ENCODE data around the gene RDH8. TPM values are rescaled to one million over a fixed set of nuclear protein-coding genes. Genes with fewer than 3 reads are reported as not detected.

Gene RDH8
- total RNA-seq, 1 donor from 2014 or later, result not detected

- Mint-ChIP-seq H3K4me1 (ENCODE audit: low read depth, unreplicated experiment) (no peaks in the 10 kb centered on the region), H3K36me3 (ENCODE audit: low read depth, unreplicated experiment) (no peaks in the 10 kb centered on the region), H3K9me3 (ENCODE audit: unreplicated experiment) (peaks cover 7% of the 10 kb centered on the region), H3K27ac (ENCODE audit: unreplicated experiment) (no peak overlapping the region), H3K27me3 (ENCODE audit: low read depth, unreplicated experiment) (peaks cover 53% of the 10 kb centered on the region), H3K4me3 (ENCODE audit: unreplicated experiment) (no peak overlapping the region)
- no peaks in the 10 kb centered on the region for H3K4me1 ChIP-seq (ENCODE audit: insufficient read depth, low read length)
- no peak for FAIRE-seq
- TF ChIP-seq EZH2 (IDR thresholded peaks at IDR 0.05; ENCODE audit: insufficient read depth, low read length) (no peak), CTCF (IDR thresholded peaks at IDR 0.05; ENCODE audit: insufficient read depth, low read depth, low read length) (no peak)
- H3K4me3 ChIP-seq (ENCODE audit: insufficient read depth, low read depth, low read length), result no peak overlapping the region
- H3K79me2 ChIP-seq (ENCODE audit: insufficient read depth, low read length), result no peaks in the 10 kb centered on the region
- H3K4me2 ChIP-seq (ENCODE audit: low read length), result no peak overlapping the region
- H3K9me3 ChIP-seq (ENCODE audit: insufficient read depth, low read depth, low read length), result no peaks in the 10 kb centered on the region
- peaks cover 5% of the 10 kb centered on the region for H3K27me3 ChIP-seq (ENCODE audit: insufficient read depth, low read length)
- H3K9ac ChIP-seq (ENCODE audit: low read length), result no peak overlapping the region
- no peak overlapping the region for H3K27ac ChIP-seq (ENCODE audit: low read depth, low read length)
- H4K20me1 ChIP-seq (ENCODE audit: insufficient read depth, low read length), result no peaks in the 10 kb centered on the region
- DNase-seq (ENCODE audit: low read depth), result no peak
- H2AFZ ChIP-seq (ENCODE audit: low read depth, low read length), result no peak overlapping the region
- no peaks in the 10 kb centered on the region for H3K36me3 ChIP-seq (ENCODE audit: insufficient read depth, low read length)
Observed at GRCh38 chr19:10070730-10071446, 57.6 kb downstream of the RDH8 start.

Small RNAs within 50 kb of the gene (microRNA-seq; reads per million reads assigned to microRNA genes)
- gene MIR5589, result not detected

Other genes with a start within 250 kb of the RDH8 start
- 13.7 and 14.4 TPM in 2 replicates for gene ZNF846, start 244.7 kb upstream of the RDH8 start, total RNA-seq
- 52.3 and 54.2 TPM in 2 replicates for gene FBXL12, start 194.4 kb upstream of the RDH8 start, total RNA-seq
- 519 and 547 TPM in 2 replicates for gene UBL5, start 185.6 kb upstream of the RDH8 start, total RNA-seq
- 102 and 109 TPM in 2 replicates for gene PIN1, start 178.2 kb upstream of the RDH8 start, total RNA-seq
- 71.3 and 97.4 TPM in 2 replicates for gene OLFM2, start 77.0 kb upstream of the RDH8 start, total RNA-seq
- 22.2 and 28.0 TPM in 2 replicates for gene COL5A3, start 3.0 kb upstream of the RDH8 start, total RNA-seq
- gene SHFL, start 72.8 kb downstream of the RDH8 start, total RNA-seq, result 73.5 and 86.8 TPM in 2 replicates
- 0.24 TPM in 1 of 2 replicates, not detected in the other for gene ANGPTL6, start 89.2 kb downstream of the RDH8 start, total RNA-seq
- 54.2 and 55.6 TPM in 2 replicates for gene PPAN, start 92.9 kb downstream of the RDH8 start, total RNA-seq
- 19.3 and 22.8 TPM in 2 replicates for gene P2RY11, start 98.2 kb downstream of the RDH8 start, total RNA-seq
- 207 and 215 TPM in 2 replicates for gene EIF3G, start 106.4 kb downstream of the RDH8 start, total RNA-seq
- 42.6 and 50.6 TPM in 2 replicates for gene DNMT1, start 181.5 kb downstream of the RDH8 start, total RNA-seq
- 15.7 and 16.8 TPM in 2 replicates for gene S1PR2, start 217.8 kb downstream of the RDH8 start, total RNA-seq
- gene MRPL4, start 238.7 kb downstream of the RDH8 start, total RNA-seq, result 57.8 and 60.3 TPM in 2 replicates